K562 (cell line): Measurements from ENCODE around the gene RHO. TPM values are rescaled to one million over a fixed set of nuclear protein-coding genes. Genes with fewer than 3 reads are reported as not detected.

ENCODE experiments used
- ATAC-seq: fragments of 200-7000 bp; cut with Tn5 transposase; 3 replicates; pipeline ENCODE4 v1.9.1; 2020; ENCODE audit warnings: moderate library complexity
- BruUV-seq: library from RNA; stranded (reverse); fragments of 400-500 nt; replicated peaks from 2 replicates; lab custom pipeline; 2021; lab: Mats Ljungman, UMichigan
- CTCF ChIA-PET: fragments of 300-600 bp; formaldehyde crosslinking; extraction: SDS; loops from one replicate; lab custom pipeline; 2021; ENCODE audit warnings: low intra/inter-chr PET ratio; lab: Yijun Ruan, JAX
- POLR2A ChIA-PET: fragments of 300-600, 350-650 bp; sonication (Branson Sonifier 250); formaldehyde crosslinking; extraction: SDS; loops from one replicate; lab custom pipeline; 2021; ENCODE audit warnings: antibody characterized with exemption, inconsistent platforms; lab: Yijun Ruan, JAX
- DNase-seq, 4 experiments: peaks; one replicate each; pipeline versions ENCODE4 v3.0.0 to v3.0.0-alpha.2; 2011 to 2018; ENCODE audit warnings: low spot score in 3 of 4, mixed read lengths in 3 of 4; ENCODE audit errors: extremely low read depth in 1 of 4
- FAIRE-seq: peaks from 2 replicates; lab custom pipeline; 2011; peaks lifted over from hg19 to GRCh38; lab: Jason Lieb, UNC
- H2AFZ ChIP-seq: 2 replicates; pipeline ENCODE4 v1.6.0; 2011; ENCODE audit warnings: low read depth, low read length, control low read depth, inconsistent platforms
- H3K27ac ChIP-seq: fragments of 200-600 bp; 3 replicates; pipeline ENCODE4 v1.8.0; 2011; ENCODE audit warnings: low read depth, mild to moderate bottlenecking, control low read depth, inconsistent platforms, low read length, moderate library complexity, mixed read lengths; ENCODE audit errors: extremely low read depth
- H3K27me3 ChIP-seq, 2 experiments: fragments of 300-600 bp in 1 of 2; 2 replicates in 1 of 2; 3 replicates in 1 of 2; pipeline versions ENCODE4 v1.6.0 to v1.8.0; 2011; ENCODE audit warnings: inconsistent platforms in 2 of 2, low read length in 2 of 2, mild to moderate bottlenecking in 1 of 2, mixed read lengths in 1 of 2, moderate library complexity in 1 of 2; ENCODE audit not compliant: control insufficient read depth in 2 of 2, insufficient read depth in 2 of 2
- H3K36me3 ChIP-seq: fragments of 300-600 bp; 3 replicates; pipeline ENCODE4 v1.8.0; 2011; ENCODE audit warnings: mild to moderate bottlenecking, low read length, inconsistent platforms; ENCODE audit not compliant: control insufficient read depth, insufficient read depth
- H3K4me1 ChIP-seq, 2 experiments: fragments of 200-600 bp in 1 of 2; replicated peaks in 1 of 2; 2 replicates in 1 of 2; 3 replicates in 1 of 2; pipeline versions ENCODE4 v1.5.1 to v1.8.0; 2011; ENCODE audit warnings: inconsistent platforms in 2 of 2, low read length in 2 of 2, mild to moderate bottlenecking in 1 of 2, mixed read lengths in 1 of 2, moderate library complexity in 1 of 2; ENCODE audit not compliant: control insufficient read depth in 2 of 2, insufficient read depth in 2 of 2
- H3K4me2 ChIP-seq: 2 replicates; pipeline ENCODE4 v1.6.1; 2011; ENCODE audit warnings: low read length, control low read depth, inconsistent platforms, mixed read lengths; ENCODE audit not compliant: insufficient read depth
- H3K4me3 ChIP-seq: fragments of 200-600 bp; sonication (generic), shearing (Covaris generic); 2 replicates; pipeline ENCODE4 v1.5.1; 2016; ENCODE audit warnings: control low read depth, inconsistent platforms
- H3K79me2 ChIP-seq: fragments of 200-600 bp; 3 replicates; pipeline ENCODE4 v1.8.0; 2011; ENCODE audit warnings: low read length, inconsistent platforms; ENCODE audit not compliant: control insufficient read depth, insufficient read depth
- H3K9ac ChIP-seq, 2 experiments: 2 replicates each; pipeline versions ENCODE4 v1.6.0 to v1.6.1; 2011; ENCODE audit warnings: low read depth in 2 of 2, low read length in 2 of 2, control low read depth in 1 of 2, inconsistent platforms in 1 of 2, mild to moderate bottlenecking in 1 of 2, mixed read lengths in 1 of 2; ENCODE audit not compliant: insufficient read depth in 1 of 2
- H3K9me1 ChIP-seq: one replicate; pipeline ENCODE4 v1.6.0; 2011; ENCODE audit warnings: inconsistent platforms, mild to moderate bottlenecking, low read length, moderate library complexity; ENCODE audit not compliant: control insufficient read depth, insufficient read depth
- H3K9me3 ChIP-seq: replicated peaks from 2 replicates; pipeline ENCODE4 v1.5.1; 2011; ENCODE audit warnings: low read depth, low read length, inconsistent platforms; ENCODE audit not compliant: control insufficient read depth, insufficient read depth
- H4K20me1 ChIP-seq: replicated peaks from 2 replicates; pipeline ENCODE4 v1.6.1; 2011; ENCODE audit warnings: low read length, inconsistent platforms, mixed read lengths; ENCODE audit not compliant: control insufficient read depth, insufficient read depth
- CREB1 ChIP-seq, 2 experiments: sonication (generic) in 1 of 2; formaldehyde crosslinking in 1 of 2; IDR thresholded peaks; 2 replicates each; pipeline versions ENCODE4 v1.6.1 to v1.8.0; 2012 to 2022; ENCODE audit warnings: inconsistent platforms in 1 of 2, mild to moderate bottlenecking in 1 of 2, missing genetic modification reagents in 1 of 2, moderate library complexity in 1 of 2
- HMGN3 ChIP-seq: IDR thresholded peaks from 2 replicates; pipeline ENCODE4 v1.6.1; 2011; ENCODE audit warnings: borderline replicate concordance, low read depth, mild to moderate bottlenecking, mixed read lengths, low read length; ENCODE audit not compliant: insufficient read length; ENCODE audit errors: extremely low read depth
- KDM5B ChIP-seq: fragments of 200-600 bp; sonication (generic); IDR thresholded peaks from 2 replicates; pipeline ENCODE4 v1.6.1; 2012; ENCODE audit warnings: low read depth, mild to moderate bottlenecking, moderate library complexity, low read length, control low read depth, inconsistent platforms; ENCODE audit not compliant: insufficient replicate concordance
- TEAD2 ChIP-seq: fragments of 450-650 bp; IDR thresholded peaks from 2 replicates; pipeline ENCODE4 v1.6.1; 2016; ENCODE audit warnings: missing genetic modification characterization, control low read depth, missing compliant biosample characterization
- ZNF551 ChIP-seq: fragments of 250-450 bp; sonication (Bioruptor Pico); IDR thresholded peaks from 2 replicates; pipeline ENCODE4 v1.5.0; 2021; ENCODE audit warnings: mild to moderate bottlenecking, moderate library complexity
- WGBS: fragments of 100-300 bp; shearing (Covaris generic); methylation state at CpG from one replicate; pipeline ENCODE4 v1.1.6; 2016; ENCODE audit warnings: low coverage, mixed read lengths; ENCODE audit not compliant: insufficient coverage; ENCODE audit errors: missing lambda C conversion rate; 5-methylcytosine and 5-hydroxymethylcytosine counted together
- in situ Hi-C: fragments of 300-500 bp; cut with MboI; formaldehyde crosslinking; loops from 4 replicates; pipeline ENCODE4 v1.15.0; 2018; ENCODE audit warnings: inconsistent platforms, mixed read lengths
- intact Hi-C: fragments of 100-400 bp; cut with micrococcal nuclease; formaldehyde crosslinking; loops from 2 replicates; pipeline ENCODE4 v1.14.2; 2022
- polyA plus RNA-seq, 8 experiments: library from polyadenylated mRNA; depleted of rRNA in 4 of 8; stranded (reverse) in 5 of 8; unstranded in 3 of 8; fragments of >200 nt; fragmentation: Nextera tagmentation in 2 of 8; fragmentation: Illumina TruSeq in 1 of 8; extraction: Ambion mirVana in 2 of 8; extraction: Trizol in 1 of 8; gene quantifications; 2 replicates each; pipeline versions ENCODE4 v1.2.1 to v1.2.3, GENCODE V29; 2011 to 2014; ENCODE audit warnings: inconsistent platforms in 1 of 8, missing spikeins in 1 of 8
- total RNA-seq, 7 experiments: library from RNA; depleted of rRNA in 6 of 7; stranded (reverse); fragments of >200 nt in 6 of 7; fragmentation: Illumina TruSeq in 2 of 7; extraction: Trizol in 2 of 7; gene quantifications; 2 replicates each; pipeline versions ENCODE4 v1.2.1 to v1.2.3, GENCODE V29; 2011 to 2021; ENCODE audit warnings: low replicate concordance in 1 of 7
- TF ChIP-seq, protein P1 (sequence below): fragments of 450-650 bp; IDR thresholded peaks from 2 replicates; pipeline ENCODE4 v1.6.1; 2017; ENCODE audit warnings: antibody characterized with exemption
- TF ChIP-seq, protein P2 (sequence below): sonication (generic); formaldehyde crosslinking; IDR thresholded peaks from 2 replicates; pipeline ENCODE4 v1.8.0; 2023; ENCODE audit warnings: mild to moderate bottlenecking, missing genetic modification reagents
- TF ChIP-seq, protein P3 (sequence below): fragments of 250-450 bp; sonication (Bioruptor Pico); IDR thresholded peaks from 2 replicates; pipeline ENCODE4 v1.5.0; 2020; ENCODE audit warnings: mild to moderate bottlenecking, borderline replicate concordance
- TF ChIP-seq, protein P4 (sequence below): fragments of 150-350 bp; IDR thresholded peaks from 2 replicates; pipeline ENCODE4 v1.6.1; 2014; ENCODE audit warnings: low read depth, mild to moderate bottlenecking, low read length, borderline replicate concordance

Gene RHO
- total and polyA plus RNA-seq, 9 of the 15 experiments (the other 6 are each of a cell fraction or from before 2014, with no cell fraction given): not detected

DNA sequence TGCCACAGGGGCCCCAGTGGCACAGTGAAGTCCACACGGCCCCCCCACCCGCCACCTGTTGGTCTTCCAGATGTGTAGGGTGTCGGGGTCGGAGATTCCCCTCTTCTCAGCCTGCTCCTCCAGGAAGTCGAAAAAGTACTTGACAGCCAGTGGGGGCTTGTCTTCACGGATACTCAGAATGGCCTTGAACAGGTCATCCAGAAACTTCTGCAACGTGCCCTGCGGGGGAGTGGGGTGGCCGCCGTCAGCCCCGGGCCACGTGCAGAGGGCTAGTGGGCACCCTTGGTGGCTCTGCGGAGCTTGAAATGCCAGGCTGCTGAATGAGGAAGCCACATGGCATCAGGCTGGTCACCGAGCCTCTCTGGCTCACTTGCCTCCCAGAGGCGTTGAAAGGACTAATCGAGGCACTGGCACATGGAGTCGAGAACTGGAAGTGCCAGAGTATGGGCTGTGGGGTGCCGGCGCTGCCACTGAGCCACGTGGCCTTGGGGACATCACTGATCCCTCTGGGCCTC lies 31.2 kb downstream of the RHO start:
- WGBS: 86% methylated on average over 10 of the region's 20 CpGs
- TF ChIP-seq, protein P1, sequence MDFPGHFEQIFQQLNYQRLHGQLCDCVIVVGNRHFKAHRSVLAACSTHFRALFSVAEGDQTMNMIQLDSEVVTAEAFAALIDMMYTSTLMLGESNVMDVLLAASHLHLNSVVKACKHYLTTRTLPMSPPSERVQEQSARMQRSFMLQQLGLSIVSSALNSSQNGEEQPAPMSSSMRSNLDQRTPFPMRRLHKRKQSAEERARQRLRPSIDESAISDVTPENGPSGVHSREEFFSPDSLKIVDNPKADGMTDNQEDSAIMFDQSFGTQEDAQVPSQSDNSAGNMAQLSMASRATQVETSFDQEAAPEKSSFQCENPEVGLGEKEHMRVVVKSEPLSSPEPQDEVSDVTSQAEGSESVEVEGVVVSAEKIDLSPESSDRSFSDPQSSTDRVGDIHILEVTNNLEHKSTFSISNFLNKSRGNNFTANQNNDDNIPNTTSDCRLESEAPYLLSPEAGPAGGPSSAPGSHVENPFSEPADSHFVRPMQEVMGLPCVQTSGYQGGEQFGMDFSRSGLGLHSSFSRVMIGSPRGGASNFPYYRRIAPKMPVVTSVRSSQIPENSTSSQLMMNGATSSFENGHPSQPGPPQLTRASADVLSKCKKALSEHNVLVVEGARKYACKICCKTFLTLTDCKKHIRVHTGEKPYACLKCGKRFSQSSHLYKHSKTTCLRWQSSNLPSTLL: no peak
- TF ChIP-seq HMGN3 (no peak), KDM5B (no peak), TEAD2 (tag) (no peak), ZNF551 (CRISPR knock-in tag) (no peak), CREB1 (IDR thresholded peaks at IDR 0.05) (no peak), CREB1 (CRISPR knock-in tag; IDR thresholded peaks at IDR 0.05) (no peak)
- TF ChIP-seq, protein P2, sequence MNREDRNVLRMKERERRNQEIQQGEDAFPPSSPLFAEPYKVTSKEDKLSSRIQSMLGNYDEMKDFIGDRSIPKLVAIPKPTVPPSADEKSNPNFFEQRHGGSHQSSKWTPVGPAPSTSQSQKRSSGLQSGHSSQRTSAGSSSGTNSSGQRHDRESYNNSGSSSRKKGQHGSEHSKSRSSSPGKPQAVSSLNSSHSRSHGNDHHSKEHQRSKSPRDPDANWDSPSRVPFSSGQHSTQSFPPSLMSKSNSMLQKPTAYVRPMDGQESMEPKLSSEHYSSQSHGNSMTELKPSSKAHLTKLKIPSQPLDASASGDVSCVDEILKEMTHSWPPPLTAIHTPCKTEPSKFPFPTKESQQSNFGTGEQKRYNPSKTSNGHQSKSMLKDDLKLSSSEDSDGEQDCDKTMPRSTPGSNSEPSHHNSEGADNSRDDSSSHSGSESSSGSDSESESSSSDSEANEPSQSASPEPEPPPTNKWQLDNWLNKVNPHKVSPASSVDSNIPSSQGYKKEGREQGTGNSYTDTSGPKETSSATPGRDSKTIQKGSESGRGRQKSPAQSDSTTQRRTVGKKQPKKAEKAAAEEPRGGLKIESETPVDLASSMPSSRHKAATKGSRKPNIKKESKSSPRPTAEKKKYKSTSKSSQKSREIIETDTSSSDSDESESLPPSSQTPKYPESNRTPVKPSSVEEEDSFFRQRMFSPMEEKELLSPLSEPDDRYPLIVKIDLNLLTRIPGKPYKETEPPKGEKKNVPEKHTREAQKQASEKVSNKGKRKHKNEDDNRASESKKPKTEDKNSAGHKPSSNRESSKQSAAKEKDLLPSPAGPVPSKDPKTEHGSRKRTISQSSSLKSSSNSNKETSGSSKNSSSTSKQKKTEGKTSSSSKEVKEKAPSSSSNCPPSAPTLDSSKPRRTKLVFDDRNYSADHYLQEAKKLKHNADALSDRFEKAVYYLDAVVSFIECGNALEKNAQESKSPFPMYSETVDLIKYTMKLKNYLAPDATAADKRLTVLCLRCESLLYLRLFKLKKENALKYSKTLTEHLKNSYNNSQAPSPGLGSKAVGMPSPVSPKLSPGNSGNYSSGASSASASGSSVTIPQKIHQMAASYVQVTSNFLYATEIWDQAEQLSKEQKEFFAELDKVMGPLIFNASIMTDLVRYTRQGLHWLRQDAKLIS (CRISPR knock-in tag): no peak
- TF ChIP-seq, protein P3, sequence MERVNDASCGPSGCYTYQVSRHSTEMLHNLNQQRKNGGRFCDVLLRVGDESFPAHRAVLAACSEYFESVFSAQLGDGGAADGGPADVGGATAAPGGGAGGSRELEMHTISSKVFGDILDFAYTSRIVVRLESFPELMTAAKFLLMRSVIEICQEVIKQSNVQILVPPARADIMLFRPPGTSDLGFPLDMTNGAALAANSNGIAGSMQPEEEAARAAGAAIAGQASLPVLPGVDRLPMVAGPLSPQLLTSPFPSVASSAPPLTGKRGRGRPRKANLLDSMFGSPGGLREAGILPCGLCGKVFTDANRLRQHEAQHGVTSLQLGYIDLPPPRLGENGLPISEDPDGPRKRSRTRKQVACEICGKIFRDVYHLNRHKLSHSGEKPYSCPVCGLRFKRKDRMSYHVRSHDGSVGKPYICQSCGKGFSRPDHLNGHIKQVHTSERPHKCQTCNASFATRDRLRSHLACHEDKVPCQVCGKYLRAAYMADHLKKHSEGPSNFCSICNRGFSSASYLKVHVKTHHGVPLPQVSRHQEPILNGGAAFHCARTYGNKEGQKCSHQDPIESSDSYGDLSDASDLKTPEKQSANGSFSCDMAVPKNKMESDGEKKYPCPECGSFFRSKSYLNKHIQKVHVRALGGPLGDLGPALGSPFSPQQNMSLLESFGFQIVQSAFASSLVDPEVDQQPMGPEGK (CRISPR knock-in tag): no peak
- TF ChIP-seq, protein P4, sequence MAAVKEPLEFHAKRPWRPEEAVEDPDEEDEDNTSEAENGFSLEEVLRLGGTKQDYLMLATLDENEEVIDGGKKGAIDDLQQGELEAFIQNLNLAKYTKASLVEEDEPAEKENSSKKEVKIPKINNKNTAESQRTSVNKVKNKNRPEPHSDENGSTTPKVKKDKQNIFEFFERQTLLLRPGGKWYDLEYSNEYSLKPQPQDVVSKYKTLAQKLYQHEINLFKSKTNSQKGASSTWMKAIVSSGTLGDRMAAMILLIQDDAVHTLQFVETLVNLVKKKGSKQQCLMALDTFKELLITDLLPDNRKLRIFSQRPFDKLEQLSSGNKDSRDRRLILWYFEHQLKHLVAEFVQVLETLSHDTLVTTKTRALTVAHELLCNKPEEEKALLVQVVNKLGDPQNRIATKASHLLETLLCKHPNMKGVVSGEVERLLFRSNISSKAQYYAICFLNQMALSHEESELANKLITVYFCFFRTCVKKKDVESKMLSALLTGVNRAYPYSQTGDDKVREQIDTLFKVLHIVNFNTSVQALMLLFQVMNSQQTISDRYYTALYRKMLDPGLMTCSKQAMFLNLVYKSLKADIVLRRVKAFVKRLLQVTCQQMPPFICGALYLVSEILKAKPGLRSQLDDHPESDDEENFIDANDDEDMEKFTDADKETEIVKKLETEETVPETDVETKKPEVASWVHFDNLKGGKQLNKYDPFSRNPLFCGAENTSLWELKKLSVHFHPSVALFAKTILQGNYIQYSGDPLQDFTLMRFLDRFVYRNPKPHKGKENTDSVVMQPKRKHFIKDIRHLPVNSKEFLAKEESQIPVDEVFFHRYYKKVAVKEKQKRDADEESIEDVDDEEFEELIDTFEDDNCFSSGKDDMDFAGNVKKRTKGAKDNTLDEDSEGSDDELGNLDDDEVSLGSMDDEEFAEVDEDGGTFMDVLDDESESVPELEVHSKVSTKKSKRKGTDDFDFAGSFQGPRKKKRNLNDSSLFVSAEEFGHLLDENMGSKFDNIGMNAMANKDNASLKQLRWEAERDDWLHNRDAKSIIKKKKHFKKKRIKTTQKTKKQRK: no peak

More for the DNA sequence above, 31.2 kb downstream of the RHO start:
- intact Hi-C loops (no loop called here), in situ Hi-C loops (no loop called here)
- FAIRE-seq (no peak), ATAC-seq (no peak), DNase-seq (no peak)
- ChIA-PET POLR2A (no interaction called here), CTCF (no interaction called here)
- no peak overlapping the region for H2AFZ ChIP-seq
- H3K79me2 ChIP-seq: no peaks in the 10 kb centered on the region
- no peak overlapping the region for H3K4me3 ChIP-seq
- H3K9me3 ChIP-seq: no peaks in the 10 kb centered on the region
- H3K4me1 ChIP-seq: peaks cover 0 to 46% of the 10 kb centered on the region in 2 experiments; a peak in 3 of 5 replicates
- H3K9me1 ChIP-seq: no peaks in the 10 kb centered on the region
- no peaks in the 10 kb centered on the region for H3K27me3 ChIP-seq
- H3K27ac ChIP-seq: no peak overlapping the region
- no TSS peak for BruUV-seq
- H3K9ac ChIP-seq: 0 out of 4 replicates have a peak overlapping the region, but pooled peaks of 1 of the 2 experiments have one; percentile 17
- H3K4me2 ChIP-seq: no peak overlapping the region
- H3K36me3 ChIP-seq: peaks cover 29% of the 10 kb centered on the region; the same call in 1 of the 3 replicates
- no peaks in the 10 kb centered on the region for H4K20me1 ChIP-seq
